22Rv1 (cell line): ENCODE results near the gene MAST1.

Experiments
- H3K27ac ChIP-seq: fragments of 450-650 bp; 2 replicates; pipeline ENCODE4 v1.5.1; 2017
- CTCF ChIP-seq: fragments of 450-650 bp; IDR thresholded peaks from 2 replicates; pipeline ENCODE4 v1.5.1; 2017; ENCODE audit warnings: mild to moderate bottlenecking
- ZFX ChIP-seq: fragments of 450-650 bp; IDR thresholded peaks from 2 replicates; pipeline ENCODE4 v1.6.1; 2017; ENCODE audit warnings: antibody characterized with exemption, borderline replicate concordance

MAST1 gene

GRCh38 chr19:12797141-12797587 is 41.2 kb upstream of the MAST1 start:
- peak overlapping the region; percentile 98; the same call in 1 of the 2 replicates for H3K27ac ChIP-seq
- TF ChIP-seq CTCF (no peak), ZFX (no peak)

GRCh38 chr19:12797607-12798006 is 40.7 kb upstream of the MAST1 start:
- peak overlapping the region; percentile 98; the same call in 1 of the 2 replicates for H3K27ac ChIP-seq

GRCh38 chr19:12799742-12800465 is 38.4 kb upstream of the MAST1 start:
- peak overlapping the region; percentile 85 for H3K27ac ChIP-seq
- TF ChIP-seq ZFX (no peak), CTCF (no peak)

- peak overlapping the region; percentile 85 for H3K27ac ChIP-seq
These were observed 37.9 kb upstream of the MAST1 start for GRCh38 chr19:12800466-12800770.

GRCh38 chr19:12800923-12801465 is 37.3 kb upstream of the MAST1 start:
- no peak for TF ChIP-seq ZFX
- no peak for TF ChIP-seq CTCF

More at GRCh38 chr19:12800466-12800770, 37.9 kb upstream of the MAST1 start:
- TF ChIP-seq CTCF (no peak), ZFX (no peak)

GRCh38 chr19:12801466-12802266 is 36.6 kb upstream of the MAST1 start, which contains the start of the genes PRDX2 and THSD8:
Gene PRDX2, minus strand, starts transcription at chr19:12801800. Its CDS starts 539 bp downstream, at chr19:12801261.
Gene THSD8, plus strand, starts transcription at chr19:12802069. Its CDS starts 3 bp downstream, at chr19:12802072.
- peak within 1 kb of the TSS; percentile 85 for H3K27ac ChIP-seq

More at GRCh38 chr19:12800923-12801465, 37.3 kb upstream of the MAST1 start:
- H3K27ac ChIP-seq, result peak overlapping the region; percentile 85

More at GRCh38 chr19:12801466-12802266, 36.6 kb upstream of the MAST1 start, which contains the start of the genes PRDX2 and THSD8:
- no peak for TF ChIP-seq ZFX
- TF ChIP-seq CTCF, result no peak
